Endodermal cell (in vitro differentiated cells): ENCODE measurements around the gene MYCBP2. TPM values are rescaled to one million over a fixed set of nuclear protein-coding genes. Genes with fewer than 3 reads are reported as not detected.

Experiments
- DNase-seq: peaks from one replicate; pipeline ENCODE4 v3.0.0-alpha.2; 2017
- H3K27ac ChIP-seq: 2 replicates; pipeline ENCODE4 v1.5.1; 2013; ENCODE audit warnings: mild to moderate bottlenecking, low read depth, low read length, moderate library complexity
- H3K27me3 ChIP-seq: 2 replicates; pipeline ENCODE4 v1.6.1; 2013; ENCODE audit warnings: mild to moderate bottlenecking, low read length, moderate library complexity; ENCODE audit not compliant: insufficient read depth, control insufficient read depth, poor library complexity, severe bottlenecking
- H3K36me3 ChIP-seq: 2 replicates; pipeline ENCODE4 v1.7.0; 2013; ENCODE audit warnings: mild to moderate bottlenecking, low read length, moderate library complexity; ENCODE audit not compliant: control insufficient read depth, insufficient read depth
- H3K4me1 ChIP-seq: one replicate; pipeline ENCODE4 v1.7.0; 2013; ENCODE audit warnings: low read length; ENCODE audit not compliant: control insufficient read depth, insufficient read depth
- H3K4me3 ChIP-seq: 2 replicates; pipeline ENCODE4 v1.5.1; 2013; ENCODE audit warnings: mild to moderate bottlenecking, low read length, moderate library complexity
- H3K9ac ChIP-seq: 2 replicates; pipeline ENCODE4 v1.6.1; 2013; ENCODE audit warnings: mild to moderate bottlenecking, low read length, moderate library complexity; ENCODE audit not compliant: poor library complexity, severe bottlenecking; ENCODE audit errors: extremely low read depth
- H3K9me3 ChIP-seq: 2 replicates; pipeline ENCODE4 v1.6.1; 2013; ENCODE audit warnings: mild to moderate bottlenecking, low read length, moderate library complexity; ENCODE audit not compliant: control insufficient read depth
- H3K27ac Mint-ChIP-seq: 2 replicates; pipeline ENCODE4 v1.8.0; 2020; ENCODE audit warnings: mixed read lengths
- H3K27me3 Mint-ChIP-seq: 2 replicates; pipeline ENCODE4 v1.8.0; 2021; ENCODE audit warnings: mild to moderate bottlenecking, mixed read lengths; ENCODE audit not compliant: insufficient read depth
- H3K36me3 Mint-ChIP-seq: 2 replicates; pipeline ENCODE4 v1.8.0; 2020; ENCODE audit warnings: low read depth, mixed read lengths
- H3K4me1 Mint-ChIP-seq: 2 replicates; pipeline ENCODE4 v1.8.0; 2020; ENCODE audit warnings: mixed read lengths
- H3K4me3 Mint-ChIP-seq: 2 replicates; pipeline ENCODE4 v1.8.0; 2020; ENCODE audit warnings: mild to moderate bottlenecking, moderate library complexity, mixed read lengths
- H3K9me3 Mint-ChIP-seq: 2 replicates; pipeline ENCODE4 v1.8.0; 2020; ENCODE audit warnings: mild to moderate bottlenecking, mixed read lengths
- WGBS, 2 experiments: methylation state at CpG; one replicate each; pipeline versions ENCODE4 v1.1.5 to v1.1.7; 2013; ENCODE audit warnings: missing lambda C conversion rate in 2 of 2, mixed read lengths in 1 of 2; ENCODE audit not compliant: insufficient coverage in 1 of 2, insufficient read length in 1 of 2; 5-methylcytosine and 5-hydroxymethylcytosine counted together
- total RNA-seq, 2 donors: library from RNA; stranded (reverse); fragmentation: NEBNext Ultra II Directional in 1 of 2; extraction: Animal tissue kit (Norgen Biotek cat#: 25700) in 1 of 2; gene quantifications; 2 replicates in 1 of 2; 3 replicates in 1 of 2; pipeline ENCODE4 v1.2.1, GENCODE V29; 2021
- TF ChIP-seq, protein P1 (sequence below): fragments of 200-600 bp; sonication (generic); conservative IDR thresholded peaks from 2 replicates; pipeline ENCODE4 v1.5.0; 2021; ENCODE audit warnings: antibody characterized with exemption, mild to moderate bottlenecking

The MYCBP2 gene
- total RNA-seq, 2 donors from 2014 or later, result 32.5 to 32.9 TPM

DNA sequence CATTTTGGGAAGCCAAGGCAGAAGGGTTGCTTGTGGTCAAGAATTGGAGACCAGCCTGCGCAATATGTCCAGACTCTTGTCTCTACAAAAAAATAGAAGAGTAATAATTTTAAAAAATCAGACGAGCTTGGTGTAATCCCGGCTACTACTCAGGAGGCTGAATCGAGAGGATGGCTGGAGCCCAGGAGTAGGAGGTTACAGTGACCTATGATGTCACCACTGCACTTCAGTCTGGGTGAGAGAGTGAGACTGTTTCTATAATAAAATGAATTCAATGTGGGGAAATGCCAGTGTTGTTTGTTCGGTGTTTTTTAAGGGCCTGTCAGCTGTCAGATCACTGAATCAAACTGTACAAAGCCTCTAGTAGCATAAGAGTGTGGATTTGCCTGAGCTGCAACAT is 298.7 kb downstream of the MYCBP2 start:
- DNase-seq, result no peak
- Histone ChIP-seq H3K27ac (no peak overlapping the region), H3K36me3 (no peaks in the 10 kb centered on the region), H3K27me3 (peaks cover 3% of the 10 kb centered on the region), H3K4me3 (no peak overlapping the region), H3K9me3 (no peaks in the 10 kb centered on the region), H3K9ac (no peak overlapping the region), H3K4me1 (no peaks in the 10 kb centered on the region)
- no peaks in the 10 kb centered on the region for H3K9me3 Mint-ChIP-seq
- TF ChIP-seq, protein P1, sequence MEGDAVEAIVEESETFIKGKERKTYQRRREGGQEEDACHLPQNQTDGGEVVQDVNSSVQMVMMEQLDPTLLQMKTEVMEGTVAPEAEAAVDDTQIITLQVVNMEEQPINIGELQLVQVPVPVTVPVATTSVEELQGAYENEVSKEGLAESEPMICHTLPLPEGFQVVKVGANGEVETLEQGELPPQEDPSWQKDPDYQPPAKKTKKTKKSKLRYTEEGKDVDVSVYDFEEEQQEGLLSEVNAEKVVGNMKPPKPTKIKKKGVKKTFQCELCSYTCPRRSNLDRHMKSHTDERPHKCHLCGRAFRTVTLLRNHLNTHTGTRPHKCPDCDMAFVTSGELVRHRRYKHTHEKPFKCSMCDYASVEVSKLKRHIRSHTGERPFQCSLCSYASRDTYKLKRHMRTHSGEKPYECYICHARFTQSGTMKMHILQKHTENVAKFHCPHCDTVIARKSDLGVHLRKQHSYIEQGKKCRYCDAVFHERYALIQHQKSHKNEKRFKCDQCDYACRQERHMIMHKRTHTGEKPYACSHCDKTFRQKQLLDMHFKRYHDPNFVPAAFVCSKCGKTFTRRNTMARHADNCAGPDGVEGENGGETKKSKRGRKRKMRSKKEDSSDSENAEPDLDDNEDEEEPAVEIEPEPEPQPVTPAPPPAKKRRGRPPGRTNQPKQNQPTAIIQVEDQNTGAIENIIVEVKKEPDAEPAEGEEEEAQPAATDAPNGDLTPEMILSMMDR, result no peak
- peaks cover 8% of the 10 kb centered on the region for H3K27me3 Mint-ChIP-seq
- H3K4me1 Mint-ChIP-seq, result peaks cover 14% of the 10 kb centered on the region
- WGBS, 2 experiments, result 92 to 95% methylated on average over 5 of the region's 5 CpGs
- no peak overlapping the region for H3K27ac Mint-ChIP-seq
- H3K36me3 Mint-ChIP-seq, result no peaks in the 10 kb centered on the region
- H3K4me3 Mint-ChIP-seq, result peak overlapping the region; percentile 79

DNA sequence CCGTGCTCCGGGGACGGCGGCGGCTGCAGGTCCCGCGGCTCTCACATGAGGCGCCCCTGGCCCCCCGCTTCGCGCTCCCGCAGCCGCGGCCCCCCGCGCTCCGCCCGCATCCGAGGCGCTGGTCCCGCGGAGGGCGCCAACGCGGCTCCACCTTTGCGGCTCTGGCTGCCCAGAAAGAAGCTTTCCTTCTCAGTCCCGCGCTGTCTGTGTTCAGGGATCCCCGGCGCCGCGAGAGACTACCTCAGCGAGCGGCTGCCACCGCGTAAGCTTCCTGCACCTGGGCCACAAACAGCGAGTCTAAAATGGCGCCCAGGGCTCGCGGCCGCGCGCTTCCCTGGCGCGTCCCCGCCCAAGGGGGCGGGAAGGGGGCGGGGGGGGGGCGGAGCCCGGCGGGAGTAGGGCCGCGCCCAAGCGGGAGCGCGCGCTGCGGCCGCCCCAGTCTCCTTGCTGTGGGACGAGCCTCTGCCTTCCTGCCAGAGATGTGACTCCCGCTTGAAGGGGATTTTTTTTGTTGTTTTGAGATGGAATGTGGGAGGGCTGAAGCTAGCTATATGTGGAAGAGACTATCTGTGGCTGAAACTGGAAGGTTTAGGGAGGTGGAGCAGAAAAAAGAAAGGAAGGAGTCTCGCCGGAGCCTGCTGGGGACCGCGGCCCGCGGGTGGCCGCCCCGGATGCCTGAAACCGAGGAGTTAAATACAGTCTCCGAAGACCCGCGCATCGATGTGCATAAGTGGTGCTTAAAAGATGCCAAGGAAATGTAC is 299.9 kb downstream of the MYCBP2 start, which contains the start of gene FBXL3:
Gene FBXL3 (minus strand): TSS at position 299 of the 761 bp plus-strand sequence. CDS start 5,299 bp downstream, outside the sequence.
- Mint-ChIP-seq H3K36me3 (no peaks in the 10 kb centered on the region), H3K27ac (peak within 1 kb of the TSS; percentile 95), H3K4me3 (peak within 1 kb of the TSS; percentile 79), H3K27me3 (peaks cover 8% of the 10 kb centered on the region), H3K4me1 (peaks cover 14% of the 10 kb centered on the region), H3K9me3 (no peaks in the 10 kb centered on the region)
- Histone ChIP-seq H3K27ac (peak within 1 kb of the TSS; percentile 90), H3K9ac (peak within 1 kb of the TSS; percentile 65), H3K4me3 (peak within 1 kb of the TSS; percentile 89), H3K27me3 (peaks cover 3% of the 10 kb centered on the region), H3K4me1 (no peaks in the 10 kb centered on the region), H3K36me3 (no peaks in the 10 kb centered on the region), H3K9me3 (no peaks in the 10 kb centered on the region)
- WGBS, 2 experiments, result 0% methylated on average over 18 to 65 of the region's 74 CpGs
- TF ChIP-seq, protein P1, result no peak
- peak; percentile 95 for DNase-seq

GRCh38 chr13:77026255-77026860 is 300.5 kb downstream of the MYCBP2 start:
- TF ChIP-seq, protein P1, result no peak
- Histone ChIP-seq H3K27me3 (peaks cover 3% of the 10 kb centered on the region), H3K9me3 (no peaks in the 10 kb centered on the region), H3K4me1 (no peaks in the 10 kb centered on the region), H3K27ac (peak overlapping the region; percentile 90), H3K36me3 (peaks cover 6% of the 10 kb centered on the region), H3K9ac (peak overlapping the region; percentile 65), H3K4me3 (peak overlapping the region; percentile 89)
- 0% methylated on average over 13 to 37 of the region's 62 CpGs for WGBS, 2 experiments
- peak; percentile 85 for DNase-seq
- Mint-ChIP-seq H3K36me3 (no peaks in the 10 kb centered on the region), H3K27ac (peak overlapping the region; percentile 88), H3K27me3 (peaks cover 8% of the 10 kb centered on the region), H3K4me1 (peaks cover 14% of the 10 kb centered on the region), H3K9me3 (no peaks in the 10 kb centered on the region), H3K4me3 (peak overlapping the region; percentile 79)
